ENCODE results near the gene PAX6.

DNA sequence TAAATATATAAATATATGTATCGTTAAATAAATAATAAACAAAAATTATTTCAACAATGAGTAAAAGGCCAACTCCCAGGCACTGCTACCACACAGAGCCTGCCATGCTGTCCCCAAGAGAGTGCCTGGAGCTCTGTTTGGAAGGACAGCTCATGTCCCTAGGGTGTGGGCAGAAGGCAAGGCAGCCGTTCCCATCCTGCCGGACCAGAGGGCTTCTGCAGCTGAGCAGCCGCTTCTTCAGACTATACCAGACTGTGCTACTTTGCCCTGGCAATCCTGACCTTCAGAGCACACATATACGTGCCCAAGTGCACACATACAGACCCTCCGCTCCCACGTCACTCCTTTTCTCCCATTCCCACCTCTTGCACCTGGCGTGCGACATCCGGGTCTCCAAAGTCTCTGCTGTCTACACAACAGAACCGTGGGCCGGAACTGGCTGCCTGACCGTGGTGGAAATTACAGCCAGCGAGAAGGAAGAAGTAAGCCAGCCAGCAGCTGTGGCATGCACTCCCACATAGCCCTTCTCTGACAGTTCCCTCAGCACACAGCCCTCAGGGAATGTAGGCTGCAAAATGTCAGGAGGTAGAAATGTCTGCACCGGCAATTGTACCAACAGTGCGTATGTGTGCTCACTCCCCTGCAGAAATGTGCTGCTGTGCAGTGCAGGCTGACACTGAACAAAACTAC, 24.0 kb downstream of the PAX6 start:
- TF ChIP-seq TAF1 (IDR thresholded peaks at IDR 0.05; ENCODE audit: low read depth, low read length) (no peak), POLR2AphosphoS5 (IDR thresholded peaks at IDR 0.05; ENCODE audit: low read depth, low read length) (no peak), POLR2A (IDR thresholded peaks at IDR 0.05; ENCODE audit: low read depth, low read length) (no peak), SPI1 (IDR thresholded peaks at IDR 0.05; ENCODE audit: low read depth, low read length) (no peak)
